Measurements from ENCODE around the gene TRRAP.

GRCh38 chr7:99006739-99007424, 128.6 kb downstream of the TRRAP start:
- TF ChIP-seq CTCF (optimal IDR thresholded peaks at IDR 0.05 in 1 of 3, IDR thresholded peaks at IDR 0.05 in 1 of 3, conservative IDR thresholded peaks at IDR 0.05 in 1 of 3; ENCODE audit: extremely low read depth in 1 of 3, insufficient read depth in 2 of 3, low read length in 3 of 3) (no peak), EZH2 (IDR thresholded peaks at IDR 0.05; ENCODE audit: low read length) (no peak)
